Middle frontal gyrus (tissue), 1 donor: Measurements from ENCODE around the gene SPIN1.

Experiments used
- DNase-seq: peaks from one replicate; pipeline ENCODE4 v3.0.0-alpha.2; 2015; ENCODE audit warnings: low spot score; ENCODE audit errors: extremely low spot score

SPIN1 gene

GRCh38 chr9:88433583-88434255 is 45.5 kb downstream of the SPIN1 start:
- no peak for DNase-seq

GRCh38 chr9:88435336-88435735 is 47.1 kb downstream of the SPIN1 start:
- DNase-seq: no peak

GRCh38 chr9:88436379-88436778 is 48.1 kb downstream of the SPIN1 start:
- no peak for DNase-seq

- DNase-seq: no peak
These were observed 49.2 kb downstream of the SPIN1 start for GRCh38 chr9:88437210-88438146.

- DNase-seq: no peak
These were observed 50.6 kb downstream of the SPIN1 start for GRCh38 chr9:88438811-88439210.

GRCh38 chr9:88441301-88442007 is 53.2 kb downstream of the SPIN1 start:
- DNase-seq: no peak

GRCh38 chr9:88443480-88444113 is 55.4 kb downstream of the SPIN1 start:
- DNase-seq: no peak

- DNase-seq: no peak
These were observed 58.5 kb downstream of the SPIN1 start for GRCh38 chr9:88446728-88447127.

- no peak for DNase-seq
These were observed 59.2 kb downstream of the SPIN1 start for GRCh38 chr9:88447431-88447830.

- no peak for DNase-seq
These were observed 62.9 kb downstream of the SPIN1 start for GRCh38 chr9:88451160-88451559.

GRCh38 chr9:88458716-88459465 is 70.6 kb downstream of the SPIN1 start:
- no peak for DNase-seq

- no peak for DNase-seq
These were observed 72.5 kb downstream of the SPIN1 start for GRCh38 chr9:88460587-88461332.

- no peak for DNase-seq
These were observed 73.9 kb downstream of the SPIN1 start for GRCh38 chr9:88462191-88462590.

- no peak for DNase-seq
These were observed 76.6 kb downstream of the SPIN1 start for GRCh38 chr9:88464851-88465250.

GRCh38 chr9:88468226-88468625 is 80.0 kb downstream of the SPIN1 start:
- DNase-seq: no peak

GRCh38 chr9:88476491-88477271 is 88.4 kb downstream of the SPIN1 start:
- DNase-seq: no peak

GRCh38 chr9:88477300-88477751 is 89.1 kb downstream of the SPIN1 start:
- no peak for DNase-seq

GRCh38 chr9:88478246-88478645 is 90.0 kb downstream of the SPIN1 start:
- no peak for DNase-seq

- DNase-seq: peak; percentile 14
These were observed 93.7 kb downstream of the SPIN1 start for GRCh38 chr9:88481933-88482332.
